GM18909 (cell line): Measurements from ENCODE around the gene USP2.
A peak's percentile ranks its signal among the peaks of the same experiment; 100 is the strongest.

Experiments used
- ATAC-seq: cut with Tn5 transposase; IDR thresholded peaks from one replicate; pipeline ENCODE4 v1.9.1; 2021; ENCODE audit warnings: mild to moderate bottlenecking; ENCODE audit not compliant: unreplicated experiment, poor library complexity

Gene USP2

GRCh38 chr11:119381181-119381988 lies at the start of gene USP2:
Gene USP2 (minus strand): TSS chr11:119381690. CDS start chr11:119373480, 8,210 bp downstream.
- peak; percentile 98 for ATAC-seq

GRCh38 chr11:119427279-119427678 lies 45.8 kb upstream of the USP2 start:
- no peak for ATAC-seq

GRCh38 chr11:119426142-119426541 lies 44.7 kb upstream of the USP2 start:
- no peak for ATAC-seq

- ATAC-seq, result no peak
Observed at GRCh38 chr11:119424775-119425174, 43.3 kb upstream of the USP2 start.

GRCh38 chr11:119424276-119424675 lies 42.8 kb upstream of the USP2 start:
- ATAC-seq, result no peak

GRCh38 chr11:119423509-119424254 lies 42.2 kb upstream of the USP2 start:
- ATAC-seq, result no peak

GRCh38 chr11:119422809-119423508 lies 41.5 kb upstream of the USP2 start, which contains the start of gene THY1:
Gene THY1 (minus strand): TSS chr11:119423172. CDS start chr11:119420905, 2,267 bp downstream.
- no peak for ATAC-seq

- no peak for ATAC-seq
Observed at GRCh38 chr11:119421941-119422808, 40.7 kb upstream of the USP2 start.

GRCh38 chr11:119421351-119421750 lies 39.9 kb upstream of the USP2 start:
- ATAC-seq, result no peak

GRCh38 chr11:119420631-119421030 lies 39.1 kb upstream of the USP2 start:
- no peak for ATAC-seq

GRCh38 chr11:119419834-119420492 lies 38.5 kb upstream of the USP2 start:
- ATAC-seq, result no peak

- no peak for ATAC-seq
Observed at GRCh38 chr11:119419246-119419645, 37.8 kb upstream of the USP2 start.

- ATAC-seq, result no peak
Observed at GRCh38 chr11:119418759-119419158, 37.3 kb upstream of the USP2 start.

GRCh38 chr11:119417726-119418540 lies 36.4 kb upstream of the USP2 start:
- ATAC-seq, result no peak

GRCh38 chr11:119416606-119417580 lies 35.4 kb upstream of the USP2 start:
- ATAC-seq, result no peak

GRCh38 chr11:119415966-119416365 lies 34.5 kb upstream of the USP2 start:
- no peak for ATAC-seq

GRCh38 chr11:119415517-119415916 lies 34.0 kb upstream of the USP2 start:
- no peak for ATAC-seq
